Measurements from ENCODE around the gene CYBB. TPM values are rescaled to one million over a fixed set of nuclear protein-coding genes. Genes with fewer than 3 reads are reported as not detected.

CYBB gene
- total and polyA plus RNA-seq, 2 experiments from 2014 or later = 0.06 TPM; not detected in 1

- TF ChIP-seq EZH2phosphoT487 (IDR thresholded peaks at IDR 0.05; ENCODE audit: unreplicated experiment) = no peak
- no peak for TF ChIP-seq ZNF331 (CRISPR knock-in tag; IDR thresholded peaks at IDR 0.05; ENCODE audit: low read depth)
- no peak for TF ChIP-seq ZNF462 (CRISPR knock-in tag; IDR thresholded peaks at IDR 0.05)
- no peak for TF ChIP-seq CREB1 (CRISPR knock-in tag; IDR thresholded peaks at IDR 0.05; ENCODE audit: low read depth)
- TF ChIP-seq POLR2AphosphoS5 (IDR thresholded peaks at IDR 0.05; ENCODE audit: low read depth) = no peak
- TF ChIP-seq EZH2 (IDR thresholded peaks at IDR 0.05; ENCODE audit: low read depth, unreplicated experiment) = no peak
These were observed 50.5 kb downstream of the CYBB start (continued) for GRCh38 chrX:37830371-37830770.

- Histone ChIP-seq H3F3A (replicated peaks; ENCODE audit: low read depth) (no peaks in the 10 kb centered on the region), H3K9me2 (ENCODE audit: insufficient read depth) (no peaks in the 10 kb centered on the region), H3K4me3 (no peak overlapping the region), H3K4me2 (no peak overlapping the region), H3K36me3 (ENCODE audit: insufficient read depth) (no peaks in the 10 kb centered on the region), H3K27me3 (ENCODE audit: insufficient read depth) (no peaks in the 10 kb centered on the region), H3K4me1 (ENCODE audit: insufficient read depth) (no peaks in the 10 kb centered on the region), H4K20me1 (replicated peaks; ENCODE audit: insufficient read depth) (no peaks in the 10 kb centered on the region), H2AFZ (no peak overlapping the region), H3K27ac (ENCODE audit: low read depth) (no peak overlapping the region), H3K79me2 (replicated peaks; ENCODE audit: insufficient read depth) (no peaks in the 10 kb centered on the region)
- Mint-ChIP-seq H3K27me3 (ENCODE audit: insufficient read depth, low read depth, poor library complexity) (no peaks in the 10 kb centered on the region), H3K9me3 (no peaks in the 10 kb centered on the region), H3K4me3 (no peak overlapping the region), H3K36me3 (ENCODE audit: low read depth) (no peaks in the 10 kb centered on the region), H3K27ac (no peak overlapping the region), H3K4me1 (no peaks in the 10 kb centered on the region)
- ATAC-seq (no peak), DNase-seq (ENCODE audit: low spot score) (no peak)
- TF ChIP-seq ZNF462 (CRISPR knock-in tag; IDR thresholded peaks at IDR 0.05) (no peak), CTCF (conservative IDR thresholded peaks at IDR 0.05; ENCODE audit: low read depth in 2 of 2) (no peak), EZH2 (IDR thresholded peaks at IDR 0.05; ENCODE audit: low read depth, unreplicated experiment) (no peak)
These were observed 55.1 kb downstream of the CYBB start for GRCh38 chrX:37834937-37835336.
